HepG2 (cell line): ENCODE measurements around the gene AGK.

ENCODE experiments used
- CREB1 ChIP-seq, 2 experiments: fragments of 450-650 bp in 1 of 2; IDR thresholded peaks; 2 replicates each; pipeline ENCODE4 v1.6.1; 2016 to 2017; ENCODE audit warnings: control low read depth in 1 of 2, mild to moderate bottlenecking in 1 of 2, missing compliant biosample characterization in 1 of 2, missing genetic modification characterization in 1 of 2
- ETV5 ChIP-seq: IDR thresholded peaks from 2 replicates; pipeline ENCODE4 v1.6.1; 2018; ENCODE audit warnings: missing biosample characterization, missing genetic modification reagents, inconsistent platforms, borderline replicate concordance
- MYNN ChIP-seq: sonication (generic); formaldehyde crosslinking; IDR thresholded peaks from 2 replicates; pipeline ENCODE4 v1.4.0; 2020; ENCODE audit warnings: mild to moderate bottlenecking, low read depth, missing genetic modification reagents
- NR2F1 ChIP-seq, 2 experiments: fragments of 450-650 bp in 1 of 2; formaldehyde crosslinking in 1 of 2; IDR thresholded peaks; 2 replicates each; pipeline versions ENCODE4 v1.5.0 to v1.6.1; 2016 to 2020; ENCODE audit warnings: mild to moderate bottlenecking in 1 of 2, missing compliant biosample characterization in 1 of 2, missing genetic modification reagents in 1 of 2, moderate library complexity in 1 of 2
- THAP9 ChIP-seq: sonication (generic); formaldehyde crosslinking; IDR thresholded peaks from 2 replicates; pipeline ENCODE4; 2020; ENCODE audit warnings: missing genetic modification reagents, mild to moderate bottlenecking, borderline replicate concordance
- TIGD3 ChIP-seq: sonication (generic); formaldehyde crosslinking; IDR thresholded peaks from 2 replicates; pipeline ENCODE4 v1.5.1; 2020; ENCODE audit warnings: mild to moderate bottlenecking, missing genetic modification reagents, borderline replicate concordance
- ZNF317 ChIP-seq: sonication (generic); formaldehyde crosslinking; IDR thresholded peaks from 2 replicates; pipeline ENCODE4 v1.5.0; 2020; ENCODE audit warnings: mild to moderate bottlenecking, missing genetic modification reagents

GRCh38 chr7:141575164-141575563, 24.0 kb downstream of the AGK start:
- TF ChIP-seq THAP9 (no peak), TIGD3 (CRISPR knock-in tag) (no peak), ETV5 (CRISPR knock-in tag) (no peak), ZNF317 (CRISPR knock-in tag) (no peak), NR2F1 (CRISPR knock-in tag; IDR thresholded peaks at IDR 0.05) (no peak), CREB1 (IDR thresholded peaks at IDR 0.05) (no peak), CREB1 (CRISPR knock-in tag; IDR thresholded peaks at IDR 0.05) (no peak), MYNN (CRISPR knock-in tag) (no peak)
